B cell (primary cell): ENCODE results near the gene MELK. TPM values are rescaled to one million over a fixed set of nuclear protein-coding genes. Genes with fewer than 3 reads are reported as not detected.

Source experiments
- ATAC-seq: fragments of 200-7000 bp; cut with Tn5 transposase; one replicate; pipeline ENCODE4 v1.10.0; 2021; ENCODE audit warnings: low read depth, mild to moderate bottlenecking, moderate number of reproducible peaks, moderate library complexity
- CTCF ChIA-PET: fragments of 350-600 bp; sonication (Branson Sonifier 250); formaldehyde crosslinking; loops from one replicate; lab custom pipeline; 2021; ENCODE audit warnings: antibody characterized with exemption, inconsistent platforms; lab: Charles Lee
- POLR2A ChIA-PET: fragments of 350-600 bp; sonication (Branson Sonifier 250); formaldehyde crosslinking; loops from one replicate; lab custom pipeline; 2021; ENCODE audit warnings: antibody characterized with exemption; lab: Charles Lee
- DNase-seq: peaks from one replicate; pipeline ENCODE4 v3.0.0; 2013
- H2AFZ ChIP-seq: 2 replicates; pipeline ENCODE4 v1.6.1; 2012; ENCODE audit warnings: mild to moderate bottlenecking, low read depth, low read length; ENCODE audit not compliant: insufficient read depth, poor library complexity, severe bottlenecking
- H3K27ac ChIP-seq, 2 donors: 1 replicate in 1 of 2; 2 replicates in 1 of 2; pipeline ENCODE4 v1.5.1; 2012 to 2013; ENCODE audit warnings: low read length in 2 of 2, mild to moderate bottlenecking in 2 of 2, moderate library complexity in 1 of 2
- H3K27me3 ChIP-seq, 4 experiments: fragments of 200-600 bp in 1 of 4; sonication (generic) in 1 of 4; replicated peaks in 1 of 4; 1 replicate in 2 of 4; 2 replicates in 2 of 4; pipeline versions ENCODE4 v1.6.1 to v1.7.0; 2013 to 2016; ENCODE audit warnings: low read length in 3 of 4, mild to moderate bottlenecking in 2 of 4, mixed read lengths in 1 of 4, moderate library complexity in 1 of 4; ENCODE audit not compliant: insufficient read depth in 4 of 4, control insufficient read depth in 3 of 4; ENCODE audit errors: control extremely low read depth in 1 of 4
- H3K36me3 ChIP-seq, 2 experiments: replicated peaks in 1 of 2; 1 replicate in 1 of 2; 2 replicates in 1 of 2; pipeline versions ENCODE4 v1.6.1 to v1.7.1; 2013; ENCODE audit warnings: low read length in 1 of 2; ENCODE audit not compliant: insufficient read depth in 2 of 2, control insufficient read depth in 1 of 2; ENCODE audit errors: control extremely low read depth in 1 of 2, extremely low read depth in 1 of 2
- H3K4me1 ChIP-seq, 2 donors: fragments of 200-600 bp in 1 of 2; sonication (generic) in 1 of 2; 1 replicate in 1 of 2; 2 replicates in 1 of 2; pipeline versions ENCODE4 v1.5.1 to v1.6.1; 2013 to 2017; ENCODE audit warnings: low read length in 2 of 2; ENCODE audit not compliant: control insufficient read depth in 2 of 2, insufficient read depth in 2 of 2
- H3K4me2 ChIP-seq: replicated peaks from 2 replicates; pipeline ENCODE3; 2012; ENCODE audit warnings: mild to moderate bottlenecking, low read depth, low read length; ENCODE audit not compliant: poor library complexity, severe bottlenecking
- H3K4me3 ChIP-seq, 5 experiments: fragments of 200-600 bp in 1 of 5; sonication (generic) in 1 of 5; 1 replicate in 3 of 5; 2 replicates in 2 of 5; pipeline versions ENCODE4 v1.5.1 to v1.7.0; 2011 to 2016; ENCODE audit warnings: low read length in 4 of 5, mild to moderate bottlenecking in 4 of 5, low read depth in 2 of 5, control low read depth in 1 of 5, moderate library complexity in 1 of 5; ENCODE audit not compliant: insufficient read depth in 1 of 5; ENCODE audit errors: control extremely low read depth in 1 of 5, extremely low read depth in 1 of 5
- H3K79me2 ChIP-seq: fragments of 200-600 bp; sonication (generic); one replicate; pipeline ENCODE4 v1.6.0; 2016; ENCODE audit warnings: low read length; ENCODE audit not compliant: control insufficient read depth, insufficient read depth
- H3K9ac ChIP-seq: fragments of 200-600 bp; sonication (generic); 2 replicates; pipeline ENCODE4 v1.6.1; 2017; ENCODE audit warnings: mild to moderate bottlenecking, low read length, moderate library complexity
- H3K9me3 ChIP-seq, 3 donors: one replicate each; pipeline versions ENCODE4 v1.6.1 to v1.7.1; 2013; ENCODE audit warnings: low read length in 2 of 3; ENCODE audit not compliant: control insufficient read depth in 2 of 3, insufficient read depth in 1 of 3; ENCODE audit errors: control extremely low read depth in 1 of 3
- H4K20me1 ChIP-seq: 2 replicates; pipeline ENCODE4 v1.6.0; 2012; ENCODE audit warnings: mild to moderate bottlenecking, low read length; ENCODE audit not compliant: insufficient read depth, control insufficient read depth, poor library complexity, severe bottlenecking
- H3K27ac Mint-ChIP-seq: one replicate; pipeline ENCODE4 v1.8.0; 2021; ENCODE audit warnings: mixed read lengths
- H3K27me3 Mint-ChIP-seq: one replicate; pipeline ENCODE4 v1.8.0; 2021; ENCODE audit warnings: mixed read lengths
- H3K4me1 Mint-ChIP-seq: one replicate; pipeline ENCODE4 v1.8.0; 2021; ENCODE audit warnings: mixed read lengths
- H3K4me3 Mint-ChIP-seq: one replicate; pipeline ENCODE4 v1.8.0; 2021; ENCODE audit warnings: mixed read lengths
- H3K9me3 Mint-ChIP-seq: one replicate; pipeline ENCODE4 v1.8.0; 2022; ENCODE audit warnings: mixed read lengths; ENCODE audit not compliant: insufficient read depth
- CTCF ChIP-seq: fragments of 200-600 bp; IDR thresholded peaks from one replicate; pipeline ENCODE4 v1.8.0; 2022; ENCODE audit warnings: antibody characterized with exemption, mild to moderate bottlenecking
- EZH2 ChIP-seq: IDR thresholded peaks from 2 replicates; pipeline ENCODE4 v1.6.1; 2012; ENCODE audit warnings: borderline replicate concordance, low read depth, mild to moderate bottlenecking, moderate library complexity, low read length; ENCODE audit not compliant: insufficient read depth, poor library complexity, severe bottlenecking
- WGBS: methylation state at CpG from one replicate; pipeline ENCODE4 v1.1.5; 2013; ENCODE audit warnings: missing lambda C conversion rate; ENCODE audit not compliant: insufficient coverage; 5-methylcytosine and 5-hydroxymethylcytosine counted together
- intact Hi-C: fragments of 100-400 bp; cut with micrococcal nuclease; formaldehyde crosslinking; loops from one replicate; pipeline ENCODE4 v1.10.0; 2022
- polyA plus RNA-seq: library from polyadenylated mRNA; depleted of rRNA; stranded (reverse); fragments of >200 nt; gene quantifications from 2 replicates; pipeline ENCODE4 v1.2.3, GENCODE V29; 2012
- total RNA-seq, 2 donors: library from RNA; stranded (reverse); fragments of 120-200 nt in 1 of 2; gene quantifications; 1 replicate in 1 of 2; 2 replicates in 1 of 2; pipeline versions ENCODE4 v1.2.3 to v1.2.4, GENCODE V29; 2013 to 2022

Gene MELK
- total and polyA plus RNA-seq, 2 donors (not counting 1 experiment from before 2014, with no cell fraction given), result 0.17 to 0.18 TPM

- intact Hi-C loops, result loop anchor here (10.0 kb wide), 2 partner anchors 687 to 777 kb away; no protein-coding TSS in a partner anchor
- no peaks in the 10 kb centered on the region for H3K79me2 ChIP-seq
- CTCF ChIA-PET, result interaction anchor here (0.8 to 10.0 kb wide), 6 partner anchors 11 to 236 kb away, joined by 3 to 202 read pairs (median 3); no protein-coding TSS in a partner anchor
- H3K4me3 Mint-ChIP-seq, result no peak overlapping the region
- H3K9me3 ChIP-seq, result no peaks in the 10 kb centered on the region
- H3K27me3 ChIP-seq, result no peaks in the 10 kb centered on the region
- 80% methylated on average over 1 of the region's 2 CpGs for WGBS
- H3K27ac Mint-ChIP-seq, result no peak overlapping the region
- no peak for TF ChIP-seq CTCF
- no peak for TF ChIP-seq EZH2
- H3K27me3 Mint-ChIP-seq, result no peaks in the 10 kb centered on the region
- no peak overlapping the region for H2AFZ ChIP-seq
- no peaks in the 10 kb centered on the region for H3K9me3 Mint-ChIP-seq
- no peaks in the 10 kb centered on the region for H3K36me3 ChIP-seq
- no peak overlapping the region for H3K27ac ChIP-seq
- no peaks in the 10 kb centered on the region for H4K20me1 ChIP-seq
- no peak overlapping the region for H3K9ac ChIP-seq
- H3K4me1 ChIP-seq, result peaks cover 0 to 16% of the 10 kb centered on the region in 2 donors
- H3K4me2 ChIP-seq, result no peak overlapping the region
- ATAC-seq, result no peak
- H3K4me1 Mint-ChIP-seq, result peaks cover 26% of the 10 kb centered on the region
- POLR2A ChIA-PET, result no interaction called here
- DNase-seq, result peak; percentile 16
- no peak overlapping the region for H3K4me3 ChIP-seq
Observed at GRCh38 chr9:36637491-36638270, 65.0 kb downstream of the MELK start.

- peak overlapping the region; percentile 17 for H3K4me2 ChIP-seq
- no peak for TF ChIP-seq EZH2
- TF ChIP-seq CTCF, result no peak
- H3K27ac Mint-ChIP-seq, result peak overlapping the region; percentile 39
Observed at GRCh38 chr9:36640771-36641381, 68.2 kb downstream of the MELK start.

More at GRCh38 chr9:36640771-36641381, 68.2 kb downstream of the MELK start:
- WGBS, result 90% methylated on average over 4 of the region's 6 CpGs
- Histone ChIP-seq H3K27ac (peak overlapping the region; percentile 19 to 34), H3K4me3 (no peak overlapping the region), H3K79me2 (no peaks in the 10 kb centered on the region), H3K36me3 (no peaks in the 10 kb centered on the region), H3K9ac (peak overlapping the region; percentile 4), H4K20me1 (no peaks in the 10 kb centered on the region), H3K9me3 (no peaks in the 10 kb centered on the region), H2AFZ (no peak overlapping the region), H3K27me3 (no peaks in the 10 kb centered on the region), H3K4me1 (peaks cover 0 to 16% of the 10 kb centered on the region in 2 donors)
- ATAC-seq (no peak), DNase-seq (no peak)
- Mint-ChIP-seq H3K4me1 (peaks cover 26% of the 10 kb centered on the region), H3K4me3 (peak overlapping the region; percentile 27), H3K27me3 (no peaks in the 10 kb centered on the region), H3K9me3 (no peaks in the 10 kb centered on the region)
- intact Hi-C loops, result no loop called here
- POLR2A ChIA-PET, result no interaction called here
- CTCF ChIA-PET, result interaction anchor here (10.0 kb wide), 1 partner anchor 89 kb away, joined by 202 read pairs; no protein-coding TSS in a partner anchor
